CD8-positive, alpha-beta memory T cell (primary cell): ENCODE results near the gene RELL1. TPM values are rescaled to one million over a fixed set of nuclear protein-coding genes. Genes with fewer than 3 reads are reported as not detected.
"Not testable (repeated sequence)": the region's sequence is repeated elsewhere in the genome, so short reads cannot be mapped to it uniquely, and the experiment has no call there.

ENCODE experiments used
- CTCF ChIA-PET: fragments of 350-600 bp; sonication (Branson Sonifier 250); formaldehyde crosslinking; loops from one replicate; lab custom pipeline; 2021; ENCODE audit warnings: antibody characterized with exemption; lab: Charles Lee
- POLR2A ChIA-PET: fragments of 350-600 bp; sonication (Branson Sonifier 250); formaldehyde crosslinking; loops from one replicate; lab custom pipeline; 2021; ENCODE audit warnings: antibody characterized with exemption; lab: Charles Lee
- DNase-seq, 5 donors: peaks; one replicate each; pipeline versions ENCODE4 v3.0.0 to v3.0.0-alpha.2; 2020 to 2022; ENCODE audit warnings: mixed read lengths in 1 of 5
- H3K27ac ChIP-seq: one replicate; pipeline ENCODE4 v1.7.0; 2013; ENCODE audit warnings: low read depth, mild to moderate bottlenecking, low read length, moderate library complexity
- H3K27me3 ChIP-seq: 2 replicates; pipeline ENCODE4 v1.7.0; 2013; ENCODE audit warnings: low read length, mild to moderate bottlenecking; ENCODE audit not compliant: insufficient read depth, poor library complexity, severe bottlenecking
- H3K36me3 ChIP-seq: 2 replicates; pipeline ENCODE4 v1.7.0; 2013; ENCODE audit warnings: mild to moderate bottlenecking, low read length, moderate library complexity; ENCODE audit not compliant: insufficient read depth
- H3K4me1 ChIP-seq: 2 replicates; pipeline ENCODE4 v1.7.0; 2013; ENCODE audit warnings: mild to moderate bottlenecking, low read length, moderate library complexity; ENCODE audit not compliant: insufficient read depth
- H3K4me3 ChIP-seq: 2 replicates; pipeline ENCODE4 v1.7.0; 2013; ENCODE audit warnings: mild to moderate bottlenecking, low read length
- H3K9me3 ChIP-seq: 2 replicates; pipeline ENCODE4 v1.7.0; 2013; ENCODE audit warnings: mild to moderate bottlenecking, low read length
- H3K27ac Mint-ChIP-seq, 8 donors: one replicate each; pipeline ENCODE4 v1.8.0; 2020 to 2021; ENCODE audit warnings: mixed read lengths in 8 of 8, mild to moderate bottlenecking in 6 of 8, inconsistent platforms in 3 of 8, moderate library complexity in 3 of 8
- H3K27me3 Mint-ChIP-seq, 2 donors: one replicate each; pipeline ENCODE4 v1.8.0; 2020 to 2021; ENCODE audit warnings: mixed read lengths in 2 of 2, mild to moderate bottlenecking in 1 of 2, moderate library complexity in 1 of 2
- H3K36me3 Mint-ChIP-seq, 3 donors: one replicate each; pipeline ENCODE4 v1.8.0; 2020 to 2021; ENCODE audit warnings: mixed read lengths in 3 of 3, inconsistent platforms in 1 of 3, mild to moderate bottlenecking in 1 of 3
- H3K4me1 Mint-ChIP-seq, 3 donors: one replicate each; pipeline ENCODE4 v1.8.0; 2020 to 2021; ENCODE audit warnings: mixed read lengths in 3 of 3, inconsistent platforms in 1 of 3, mild to moderate bottlenecking in 1 of 3
- H3K4me3 Mint-ChIP-seq, 7 donors: one replicate each; pipeline ENCODE4 v1.8.0; 2020 to 2021; ENCODE audit warnings: mixed read lengths in 7 of 7, mild to moderate bottlenecking in 6 of 7, moderate library complexity in 4 of 7, inconsistent platforms in 2 of 7
- H3K9me3 Mint-ChIP-seq, 5 donors: one replicate each; pipeline ENCODE4 v1.8.0; 2020 to 2022; ENCODE audit warnings: mixed read lengths in 5 of 5, mild to moderate bottlenecking in 3 of 5, moderate library complexity in 2 of 5, inconsistent platforms in 1 of 5
- polyA plus RNA-seq: library from polyadenylated mRNA; unstranded; fragments of 300-500 nt; fragmentation: Illumina TruSeq; gene quantifications from one replicate; pipeline ENCODE4 v1.2.3, GENCODE V29; 2021
- total RNA-seq, 2 experiments: library from RNA; stranded (reverse); gene quantifications; one replicate each; pipeline ENCODE4 v1.2.3, GENCODE V29; 2021

Gene RELL1
- total and polyA plus RNA-seq, 3 experiments from 2014 or later = 7.4 to 21.4 (median 19.9) TPM

- H3K36me3 ChIP-seq, H3K27ac ChIP-seq, H3K27ac Mint-ChIP-seq, H3K36me3 Mint-ChIP-seq, POLR2A ChIA-PET, H3K9me3 Mint-ChIP-seq, H3K27me3 ChIP-seq, H3K4me3 Mint-ChIP-seq, H3K27me3 Mint-ChIP-seq, CTCF ChIA-PET, H3K9me3 ChIP-seq, DNase-seq, H3K4me3 ChIP-seq: not testable (repeated sequence)
- H3K4me1 ChIP-seq = peaks cover 15% of the 10 kb centered on the region
- peaks cover 55 to 78% (median 73%) of the 10 kb centered on the region in 3 donors for H3K4me1 Mint-ChIP-seq
Observed at GRCh38 chr4:37669124-37669523, 17.1 kb downstream of the RELL1 start.

GRCh38 chr4:37667197-37668100, 18.7 kb downstream of the RELL1 start:
- Histone ChIP-seq H3K27me3 (no peaks in the 10 kb centered on the region), H3K36me3 (no peaks in the 10 kb centered on the region), H3K9me3 (no peaks in the 10 kb centered on the region), H3K4me1 (peaks cover 15% of the 10 kb centered on the region), H3K27ac (no peak overlapping the region), H3K4me3 (peak overlapping the region; percentile 17)
- H3K9me3 Mint-ChIP-seq = no peaks in the 10 kb centered on the region
- H3K27me3 Mint-ChIP-seq = no peaks in the 10 kb centered on the region
- H3K4me3 Mint-ChIP-seq = peak overlapping the region in 1 of 7 donors; percentile 60
- H3K36me3 Mint-ChIP-seq = peaks cover 0 to 6% (median 5%) of the 10 kb centered on the region in 3 donors
- ChIA-PET POLR2A (no interaction called here), CTCF (no interaction called here)
- DNase-seq = no peak
- H3K4me1 Mint-ChIP-seq = peaks cover 49 to 77% (median 64%) of the 10 kb centered on the region in 3 donors
- peak overlapping the region in 3 of 8 donors; percentile 9 to 44 (median 13) for H3K27ac Mint-ChIP-seq

GRCh38 chr4:37666625-37667071, 19.5 kb downstream of the RELL1 start:
- ChIA-PET CTCF (no interaction called here), POLR2A (no interaction called here)
- Histone ChIP-seq H3K27ac (no peak overlapping the region), H3K4me3 (peak overlapping the region; percentile 17), H3K9me3 (no peaks in the 10 kb centered on the region), H3K27me3 (no peaks in the 10 kb centered on the region), H3K4me1 (peaks cover 15% of the 10 kb centered on the region), H3K36me3 (no peaks in the 10 kb centered on the region)
- H3K4me3 Mint-ChIP-seq = peak overlapping the region in 6 of 7 donors; percentile 2 to 60 (median 17)
- H3K36me3 Mint-ChIP-seq = peaks cover 0 to 5% (median 5%) of the 10 kb centered on the region in 3 donors
- H3K27ac Mint-ChIP-seq = peak overlapping the region in 4 of 8 donors; percentile 7 to 44 (median 11)
- no peaks in the 10 kb centered on the region for H3K9me3 Mint-ChIP-seq
- peaks cover 50 to 76% (median 61%) of the 10 kb centered on the region in 3 donors for H3K4me1 Mint-ChIP-seq
- DNase-seq = no peak
- no peaks in the 10 kb centered on the region for H3K27me3 Mint-ChIP-seq

DNA sequence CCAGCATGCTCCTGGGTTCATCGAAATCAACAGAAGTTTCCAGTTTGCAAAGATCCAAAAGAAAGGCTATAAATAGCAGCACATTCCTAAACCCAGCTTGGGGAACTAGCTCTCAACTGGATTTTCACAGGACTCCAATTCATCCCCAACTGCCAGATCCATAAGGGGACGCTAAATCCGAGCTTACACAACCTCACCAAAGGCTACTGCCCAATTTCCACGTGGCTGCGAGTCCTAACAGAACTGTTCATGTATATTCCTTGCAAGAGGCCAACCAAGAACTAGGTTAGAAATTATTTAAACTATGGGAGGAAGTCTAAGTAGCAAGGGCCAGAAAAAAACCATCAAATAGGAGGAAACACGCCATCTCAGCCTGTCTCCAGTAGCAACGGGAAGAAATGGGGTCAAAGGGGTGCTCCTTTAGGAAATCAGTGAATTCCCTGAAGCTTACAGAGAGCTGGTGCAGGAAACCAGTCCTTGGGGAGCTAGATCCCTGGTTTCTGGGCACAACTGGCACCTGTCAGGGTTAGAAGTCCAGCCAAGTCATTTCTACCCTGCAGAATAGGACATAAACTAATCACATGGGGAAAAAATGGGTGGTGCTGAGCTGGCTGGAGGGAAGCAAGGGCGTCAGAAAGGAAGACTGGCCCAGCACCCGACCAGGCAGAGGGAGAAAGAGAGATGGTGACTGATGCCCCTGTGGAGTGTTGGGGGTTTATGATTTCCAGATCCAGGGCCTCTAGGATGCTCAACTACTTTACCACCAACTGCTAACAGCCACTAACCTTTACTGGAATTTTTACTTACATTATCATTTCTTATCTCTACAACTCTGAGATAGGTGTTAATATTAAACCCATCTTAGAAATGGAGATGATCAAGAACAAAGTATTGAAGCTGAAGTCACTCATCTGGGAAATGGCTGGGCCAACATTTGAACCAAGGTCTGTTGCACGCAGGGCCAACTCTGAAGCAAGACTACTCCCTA, 20.5 kb downstream of the RELL1 start:
- Histone ChIP-seq H3K27ac (no peak overlapping the region), H3K4me3 (no peak overlapping the region), H3K36me3 (no peaks in the 10 kb centered on the region), H3K4me1 (peaks cover 15% of the 10 kb centered on the region), H3K9me3 (no peaks in the 10 kb centered on the region), H3K27me3 (no peaks in the 10 kb centered on the region)
- H3K9me3 Mint-ChIP-seq = no peaks in the 10 kb centered on the region
- DNase-seq = no peak
- peak overlapping the region in 4 of 8 donors; percentile 8 to 38 (median 21) for H3K27ac Mint-ChIP-seq
- peak overlapping the region in 2 of 7 donors; percentile 49 to 68 for H3K4me3 Mint-ChIP-seq
- H3K27me3 Mint-ChIP-seq = no peaks in the 10 kb centered on the region
- peaks cover 50 to 70% (median 55%) of the 10 kb centered on the region in 3 donors for H3K4me1 Mint-ChIP-seq
- H3K36me3 Mint-ChIP-seq = peaks cover 0 to 5% (median 5%) of the 10 kb centered on the region in 3 donors
- ChIA-PET CTCF (no interaction called here), POLR2A (no interaction called here)

DNA sequence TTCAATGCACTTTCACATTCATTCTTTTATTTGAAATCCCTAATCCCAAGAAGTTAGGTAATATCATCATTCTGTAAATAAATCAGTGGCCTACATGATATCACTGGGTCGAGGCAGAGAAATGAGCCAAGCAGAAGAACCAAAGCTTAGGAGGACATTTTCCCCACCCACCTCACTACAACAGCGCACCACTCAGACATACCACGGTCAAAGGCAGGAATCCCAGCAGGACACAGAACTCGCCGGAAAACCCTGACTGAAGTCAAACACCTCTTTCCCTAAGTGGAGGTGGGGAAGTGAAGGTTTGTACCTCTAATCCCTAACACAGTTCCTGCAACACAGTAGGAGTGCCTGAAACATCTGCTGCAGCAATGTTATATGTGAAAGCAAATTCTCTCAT, 21.5 kb downstream of the RELL1 start:
- Histone ChIP-seq H3K27me3 (no peaks in the 10 kb centered on the region), H3K36me3 (no peaks in the 10 kb centered on the region), H3K27ac (no peak overlapping the region), H3K4me3 (no peak overlapping the region), H3K4me1 (peaks cover 15% of the 10 kb centered on the region), H3K9me3 (no peaks in the 10 kb centered on the region)
- Mint-ChIP-seq H3K4me1 (peaks cover 49 to 71% (median 55%) of the 10 kb centered on the region in 3 donors), H3K4me3 (no peak overlapping the region), H3K27me3 (no peaks in the 10 kb centered on the region), H3K27ac (peak overlapping the region in 2 of 8 donors; percentile 5 to 58), H3K9me3 (no peaks in the 10 kb centered on the region), H3K36me3 (peaks cover 3 to 6% (median 6%) of the 10 kb centered on the region in 3 donors)
- ChIA-PET POLR2A (no interaction called here), CTCF (no interaction called here)
- DNase-seq = no peak

GRCh38 chr4:37663552-37663951, 22.6 kb downstream of the RELL1 start:
- Mint-ChIP-seq H3K36me3 (peaks cover 8 to 14% (median 10%) of the 10 kb centered on the region in 3 donors), H3K27me3 (no peaks in the 10 kb centered on the region), H3K4me1 (peaks cover 58 to 82% (median 66%) of the 10 kb centered on the region in 3 donors), H3K4me3 (no peak overlapping the region), H3K9me3 (peaks cover 0 to 2% (median 0%) of the 10 kb centered on the region in 5 donors), H3K27ac (no peak overlapping the region)
- no peak overlapping the region for H3K27ac ChIP-seq
- no peaks in the 10 kb centered on the region for H3K36me3 ChIP-seq
- no peaks in the 10 kb centered on the region for H3K9me3 ChIP-seq
- ChIA-PET CTCF (no interaction called here), POLR2A (no interaction called here)
- no peak overlapping the region for H3K4me3 ChIP-seq
- H3K27me3 ChIP-seq = no peaks in the 10 kb centered on the region
- H3K4me1 ChIP-seq = peaks cover 15% of the 10 kb centered on the region
- no peak for DNase-seq

DNA sequence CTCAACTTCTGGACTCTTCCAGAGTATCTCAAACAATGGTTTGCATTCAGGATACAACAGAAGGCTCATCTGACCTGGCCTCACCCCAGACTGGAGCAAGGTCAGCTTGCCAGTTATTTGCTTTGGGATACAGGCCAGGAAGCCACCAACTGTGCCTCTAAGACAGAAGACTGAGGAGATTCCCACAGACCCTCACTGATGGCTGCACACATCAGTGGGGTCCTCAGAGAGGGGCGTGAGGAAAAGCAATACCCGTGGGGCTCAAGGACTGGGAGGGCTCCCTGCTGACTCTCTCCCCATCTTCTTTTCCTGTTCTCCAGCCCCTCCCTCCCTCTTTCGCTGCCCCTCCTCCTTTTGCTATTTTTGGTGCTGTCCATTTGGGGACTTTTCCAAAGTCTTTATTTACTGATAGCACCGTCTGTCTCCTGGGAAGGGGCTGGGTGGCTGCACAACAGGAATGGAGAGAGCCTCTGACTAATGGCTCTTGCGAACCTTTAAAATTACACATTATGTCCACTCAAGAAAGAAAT, 23.2 kb downstream of the RELL1 start:
- ChIA-PET CTCF (no interaction called here), POLR2A (no interaction called here)
- no peaks in the 10 kb centered on the region for H3K36me3 ChIP-seq
- no peak overlapping the region for H3K4me3 Mint-ChIP-seq
- H3K27me3 Mint-ChIP-seq = no peaks in the 10 kb centered on the region
- H3K9me3 ChIP-seq = no peaks in the 10 kb centered on the region
- peak overlapping the region in 1 of 8 donors; percentile 39 for H3K27ac Mint-ChIP-seq
- H3K4me1 ChIP-seq = peaks cover 15% of the 10 kb centered on the region
- no peak overlapping the region for H3K27ac ChIP-seq
- DNase-seq = no peak
- H3K4me3 ChIP-seq = no peak overlapping the region
- H3K27me3 ChIP-seq = no peaks in the 10 kb centered on the region
- peaks cover 8 to 16% (median 12%) of the 10 kb centered on the region in 3 donors for H3K36me3 Mint-ChIP-seq
- peaks cover 0 to 2% (median 0%) of the 10 kb centered on the region in 5 donors for H3K9me3 Mint-ChIP-seq
- H3K4me1 Mint-ChIP-seq = peaks cover 58 to 82% (median 65%) of the 10 kb centered on the region in 3 donors
